HepG2 (cell line): ENCODE measurements around the gene AP3D1. TPM values are rescaled to one million over a fixed set of nuclear protein-coding genes. Genes with fewer than 3 reads are reported as not detected.

ENCODE experiments used
- ETV6 ChIP-seq: sonication (generic); formaldehyde crosslinking; conservative IDR thresholded peaks from 2 replicates; pipeline ENCODE4 v1.4.0; 2020; ENCODE audit warnings: missing genetic modification reagents
- POLR2A ChIP-seq, 2 experiments: IDR thresholded peaks; 2 replicates each; pipeline ENCODE4 v1.6.1; 2011; ENCODE audit warnings: low read depth in 2 of 2, low read length in 2 of 2, mild to moderate bottlenecking in 1 of 2, moderate library complexity in 1 of 2; ENCODE audit not compliant: insufficient read depth in 1 of 2
- REST ChIP-seq, 2 experiments: IDR thresholded peaks; 2 replicates each; pipeline ENCODE4 v1.6.1; 2011 to 2012; ENCODE audit warnings: low read length in 2 of 2, borderline replicate concordance in 1 of 2, low read depth in 1 of 2, mild to moderate bottlenecking in 1 of 2, moderate library complexity in 1 of 2
- RNF2 ChIP-seq: fragments of 450-650 bp; conservative IDR thresholded peaks from 2 replicates; pipeline ENCODE4 v1.6.1; 2016; ENCODE audit warnings: low read depth
- UBTF ChIP-seq: sonication (generic); formaldehyde crosslinking; IDR thresholded peaks from 2 replicates; pipeline ENCODE4 v1.4.0; 2020; ENCODE audit warnings: mild to moderate bottlenecking, missing genetic modification reagents
- ZNF446 ChIP-seq: sonication (generic); formaldehyde crosslinking; IDR thresholded peaks from 2 replicates; pipeline ENCODE4 v1.5.0; 2020; ENCODE audit warnings: mild to moderate bottlenecking, missing genetic modification reagents
- ZSCAN21 ChIP-seq: sonication (generic); formaldehyde crosslinking; IDR thresholded peaks from 2 replicates; pipeline ENCODE4 v1.8.0; 2022; ENCODE audit warnings: mild to moderate bottlenecking, missing genetic modification reagents, moderate library complexity, borderline replicate concordance
- polyA plus RNA-seq, 8 experiments: library from polyadenylated mRNA; depleted of rRNA in 3 of 8; stranded (reverse) in 7 of 8; unstranded in 1 of 8; fragments of >200 nt; fragmentation: Illumina TruSeq in 4 of 8; extraction: Trizol in 4 of 8; gene quantifications; 2 replicates each; pipeline versions ENCODE4 v1.2.1 to v1.2.3, GENCODE V29; 2011 to 2016; ENCODE audit warnings: low read depth in 4 of 8, missing spikeins in 1 of 8, mixed read lengths in 1 of 8; ENCODE audit not compliant: insufficient read depth in 1 of 8
- total RNA-seq, 5 experiments: library from RNA; depleted of rRNA; stranded (reverse); fragments of >200 nt; fragmentation: Illumina TruSeq; extraction: Trizol; gene quantifications; 2 replicates each; pipeline ENCODE4 v1.2.3, GENCODE V29; 2016; ENCODE audit warnings: low read depth in 1 of 5
- TF ChIP-seq, protein P1 (sequence below): sonication (generic); formaldehyde crosslinking; IDR thresholded peaks from 2 replicates; pipeline ENCODE4 v1.8.1; 2023; ENCODE audit warnings: mild to moderate bottlenecking, missing genetic modification reagents, borderline replicate concordance
- TF ChIP-seq, protein P2 (sequence below), 2 experiments: sonication (generic) in 1 of 2; formaldehyde crosslinking in 1 of 2; IDR thresholded peaks; 2 replicates each; pipeline versions ENCODE4 v1.4.0 to v1.6.1; 2018 to 2020; ENCODE audit warnings: missing genetic modification reagents in 2 of 2, borderline replicate concordance in 1 of 2, low read depth in 1 of 2, mild to moderate bottlenecking in 1 of 2, missing biosample characterization in 1 of 2
- TF ChIP-seq, protein P3 (sequence below): sonication (generic); formaldehyde crosslinking; IDR thresholded peaks from 2 replicates; pipeline ENCODE4 v1.5.0; 2020; ENCODE audit warnings: mild to moderate bottlenecking, missing genetic modification reagents
- TF ChIP-seq, protein P4 (sequence below): sonication (generic); formaldehyde crosslinking; IDR thresholded peaks from 2 replicates; pipeline ENCODE4 v1.5.1; 2020; ENCODE audit warnings: mild to moderate bottlenecking, missing genetic modification reagents, moderate library complexity

AP3D1 gene
- total and polyA plus RNA-seq, 2 of the 13 experiments (the other 11 are each of a cell fraction or from before 2014, with no cell fraction given), result 68.0 to 82.6 TPM

GRCh38 chr19:2055931-2056836 is 95.2 kb downstream of the AP3D1 start (continued):
- TF ChIP-seq, protein P1, sequence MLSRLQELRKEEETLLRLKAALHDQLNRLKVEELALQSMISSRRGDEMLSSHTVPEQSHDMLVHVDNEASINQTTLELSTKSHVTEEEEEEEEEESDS (CRISPR knock-in tag), result no peak
- TF ChIP-seq, protein P2, sequence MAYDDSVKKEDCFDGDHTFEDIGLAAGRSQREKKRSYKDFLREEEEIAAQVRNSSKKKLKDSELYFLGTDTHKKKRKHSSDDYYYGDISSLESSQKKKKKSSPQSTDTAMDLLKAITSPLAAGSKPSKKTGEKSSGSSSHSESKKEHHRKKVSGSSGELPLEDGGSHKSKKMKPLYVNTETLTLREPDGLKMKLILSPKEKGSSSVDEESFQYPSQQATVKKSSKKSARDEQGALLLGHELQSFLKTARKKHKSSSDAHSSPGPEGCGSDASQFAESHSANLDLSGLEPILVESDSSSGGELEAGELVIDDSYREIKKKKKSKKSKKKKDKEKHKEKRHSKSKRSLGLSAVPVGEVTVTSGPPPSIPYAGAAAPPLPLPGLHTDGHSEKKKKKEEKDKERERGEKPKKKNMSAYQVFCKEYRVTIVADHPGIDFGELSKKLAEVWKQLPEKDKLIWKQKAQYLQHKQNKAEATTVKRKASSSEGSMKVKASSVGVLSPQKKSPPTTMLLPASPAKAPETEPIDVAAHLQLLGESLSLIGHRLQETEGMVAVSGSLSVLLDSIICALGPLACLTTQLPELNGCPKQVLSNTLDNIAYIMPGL (CRISPR knock-in tag; IDR thresholded peaks at IDR 0.05; ENCODE audit: borderline replicate concordance in 1 of 2, low read depth in 1 of 2), result no peak
- TF ChIP-seq ETV6, result no peak
- TF ChIP-seq, protein P3, sequence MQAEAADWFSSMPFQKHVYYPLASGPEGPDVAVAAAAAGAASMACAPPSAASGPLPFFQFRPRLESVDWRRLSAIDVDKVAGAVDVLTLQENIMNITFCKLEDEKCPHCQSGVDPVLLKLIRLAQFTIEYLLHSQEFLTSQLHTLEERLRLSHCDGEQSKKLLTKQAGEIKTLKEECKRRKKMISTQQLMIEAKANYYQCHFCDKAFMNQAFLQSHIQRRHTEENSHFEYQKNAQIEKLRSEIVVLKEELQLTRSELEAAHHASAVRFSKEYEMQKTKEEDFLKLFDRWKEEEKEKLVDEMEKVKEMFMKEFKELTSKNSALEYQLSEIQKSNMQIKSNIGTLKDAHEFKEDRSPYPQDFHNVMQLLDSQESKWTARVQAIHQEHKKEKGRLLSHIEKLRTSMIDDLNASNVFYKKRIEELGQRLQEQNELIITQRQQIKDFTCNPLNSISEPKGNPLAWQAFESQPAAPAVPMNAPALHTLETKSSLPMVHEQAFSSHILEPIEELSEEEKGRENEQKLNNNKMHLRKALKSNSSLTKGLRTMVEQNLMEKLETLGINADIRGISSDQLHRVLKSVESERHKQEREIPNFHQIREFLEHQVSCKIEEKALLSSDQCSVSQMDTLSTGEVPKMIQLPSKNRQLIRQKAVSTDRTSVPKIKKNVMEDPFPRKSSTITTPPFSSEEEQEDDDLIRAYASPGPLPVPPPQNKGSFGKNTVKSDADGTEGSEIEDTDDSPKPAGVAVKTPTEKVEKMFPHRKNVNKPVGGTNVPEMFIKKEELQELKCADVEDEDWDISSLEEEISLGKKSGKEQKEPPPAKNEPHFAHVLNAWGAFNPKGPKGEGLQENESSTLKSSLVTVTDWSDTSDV (CRISPR knock-in tag), result no peak
- TF ChIP-seq, protein P4, sequence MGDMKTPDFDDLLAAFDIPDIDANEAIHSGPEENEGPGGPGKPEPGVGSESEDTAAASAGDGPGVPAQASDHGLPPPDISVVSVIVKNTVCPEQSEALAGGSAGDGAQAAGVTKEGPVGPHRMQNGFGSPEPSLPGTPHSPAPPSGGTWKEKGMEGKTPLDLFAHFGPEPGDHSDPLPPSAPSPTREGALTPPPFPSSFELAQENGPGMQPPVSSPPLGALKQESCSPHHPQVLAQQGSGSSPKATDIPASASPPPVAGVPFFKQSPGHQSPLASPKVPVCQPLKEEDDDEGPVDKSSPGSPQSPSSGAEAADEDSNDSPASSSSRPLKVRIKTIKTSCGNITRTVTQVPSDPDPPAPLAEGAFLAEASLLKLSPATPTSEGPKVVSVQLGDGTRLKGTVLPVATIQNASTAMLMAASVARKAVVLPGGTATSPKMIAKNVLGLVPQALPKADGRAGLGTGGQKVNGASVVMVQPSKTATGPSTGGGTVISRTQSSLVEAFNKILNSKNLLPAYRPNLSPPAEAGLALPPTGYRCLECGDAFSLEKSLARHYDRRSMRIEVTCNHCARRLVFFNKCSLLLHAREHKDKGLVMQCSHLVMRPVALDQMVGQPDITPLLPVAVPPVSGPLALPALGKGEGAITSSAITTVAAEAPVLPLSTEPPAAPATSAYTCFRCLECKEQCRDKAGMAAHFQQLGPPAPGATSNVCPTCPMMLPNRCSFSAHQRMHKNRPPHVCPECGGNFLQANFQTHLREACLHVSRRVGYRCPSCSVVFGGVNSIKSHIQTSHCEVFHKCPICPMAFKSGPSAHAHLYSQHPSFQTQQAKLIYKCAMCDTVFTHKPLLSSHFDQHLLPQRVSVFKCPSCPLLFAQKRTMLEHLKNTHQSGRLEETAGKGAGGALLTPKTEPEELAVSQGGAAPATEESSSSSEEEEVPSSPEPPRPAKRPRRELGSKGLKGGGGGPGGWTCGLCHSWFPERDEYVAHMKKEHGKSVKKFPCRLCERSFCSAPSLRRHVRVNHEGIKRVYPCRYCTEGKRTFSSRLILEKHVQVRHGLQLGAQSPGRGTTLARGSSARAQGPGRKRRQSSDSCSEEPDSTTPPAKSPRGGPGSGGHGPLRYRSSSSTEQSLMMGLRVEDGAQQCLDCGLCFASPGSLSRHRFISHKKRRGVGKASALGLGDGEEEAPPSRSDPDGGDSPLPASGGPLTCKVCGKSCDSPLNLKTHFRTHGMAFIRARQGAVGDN (CRISPR knock-in tag), result peak; percentile 81
- TF ChIP-seq ZSCAN21 (CRISPR knock-in tag), result 0 out of 2 replicates have a peak, but pooled peaks have one; percentile 57
- TF ChIP-seq POLR2A (IDR thresholded peaks at IDR 0.05; ENCODE audit: insufficient read depth in 1 of 2, low read depth in 2 of 2, low read length in 2 of 2), result peak; percentile 26 to 70; a peak in 2 of 4 replicates
- TF ChIP-seq UBTF, result peak; percentile 22; the same call in 1 of the 2 replicates
- TF ChIP-seq REST (IDR thresholded peaks at IDR 0.05; ENCODE audit: borderline replicate concordance in 1 of 2, low read depth in 1 of 2, low read length in 2 of 2), result no peak
- no peak for TF ChIP-seq ZNF446 (CRISPR knock-in tag)
- TF ChIP-seq RNF2, result no peak
